Lung (tissue), 12 donors: ENCODE results near the gene ING3. TPM values are rescaled to one million over a fixed set of nuclear protein-coding genes. Genes with fewer than 3 reads are reported as not detected.

ENCODE experiments used
- ATAC-seq: fragments of 200-7000 bp; cut with Tn5 transposase; one replicate; pipeline ENCODE4 v1.9.1; 2020; ENCODE audit warnings: moderate number of reproducible peaks; ENCODE audit not compliant: insufficient read depth, low FRiP score
- DNase-seq, 3 donors: peaks; one replicate each; pipeline ENCODE4 v3.0.0-alpha.2; 2013 to 2017
- H3K27ac ChIP-seq, 2 donors: one replicate each; pipeline ENCODE4 v1.5.1; 2013; ENCODE audit warnings: mild to moderate bottlenecking in 2 of 2, moderate library complexity in 2 of 2, control low read depth in 1 of 2, inconsistent platforms in 1 of 2, low read depth in 1 of 2, low read length in 1 of 2
- H3K27me3 ChIP-seq, 3 donors: one replicate each; pipeline ENCODE4 v1.5.1; 2013; ENCODE audit warnings: low read length in 2 of 3; ENCODE audit not compliant: control insufficient read depth in 3 of 3, insufficient read depth in 3 of 3
- H3K36me3 ChIP-seq, 4 donors: one replicate each; pipeline ENCODE4 v1.5.1; 2013; ENCODE audit warnings: low read length in 4 of 4, mild to moderate bottlenecking in 1 of 4, moderate library complexity in 1 of 4; ENCODE audit not compliant: control insufficient read depth in 4 of 4, insufficient read depth in 4 of 4
- H3K4me1 ChIP-seq, 5 donors: one replicate each; pipeline ENCODE4 v1.5.1; 2013; ENCODE audit warnings: low read length in 5 of 5, mild to moderate bottlenecking in 2 of 5, moderate library complexity in 1 of 5; ENCODE audit not compliant: control insufficient read depth in 5 of 5, insufficient read depth in 5 of 5
- H3K4me3 ChIP-seq: one replicate; pipeline ENCODE4 v1.5.1; 2013; ENCODE audit warnings: mild to moderate bottlenecking, control low read depth, moderate library complexity
- H3K9ac ChIP-seq, 2 donors: one replicate each; pipeline ENCODE4 v1.5.1; 2013; ENCODE audit warnings: low read length in 2 of 2, control low read depth in 1 of 2; ENCODE audit not compliant: insufficient read depth in 1 of 2
- H3K9me3 ChIP-seq, 4 donors: one replicate each; pipeline ENCODE4 v1.5.1; 2013; ENCODE audit warnings: low read length in 3 of 4, mild to moderate bottlenecking in 1 of 4, moderate library complexity in 1 of 4; ENCODE audit not compliant: control insufficient read depth in 4 of 4, insufficient read depth in 3 of 4
- WGBS, 2 donors: extraction: QIAGEN DNeasy Blood & Tissue Kit; methylation state at CpG; one replicate each; pipeline ENCODE4 v1.1.7; 2013; 5-methylcytosine and 5-hydroxymethylcytosine counted together
- polyA plus RNA-seq, 2 donors: library from polyadenylated mRNA; stranded (reverse); fragments of 200-250 nt; gene quantifications; one replicate each; pipeline ENCODE4 v1.2.1, GENCODE V29; 2013
- total RNA-seq, 2 donors: library from RNA; depleted of rRNA in 1 of 2; stranded (reverse); fragments of >200 nt in 1 of 2; gene quantifications; one replicate each; pipeline ENCODE4 v1.2.1, GENCODE V29; 2014 to 2021
- TF ChIP-seq, protein P1 (sequence below): IDR thresholded peaks from 2 replicates; pipeline ENCODE4 v1.5.1; 2012; ENCODE audit warnings: mild to moderate bottlenecking; ENCODE audit errors: control extremely low read depth, extremely low read depth
- donor health status: control.
- donor health status: control.
- donor health status: Bipolar disorder and iron deficiency.
- donor health status: healthy.
- donor health status: DM: yes; HTN: yes; CAD: no.

ING3 gene
- total and polyA plus RNA-seq, 4 donors = 8.6 to 24.9 (median 14.2) TPM

DNA sequence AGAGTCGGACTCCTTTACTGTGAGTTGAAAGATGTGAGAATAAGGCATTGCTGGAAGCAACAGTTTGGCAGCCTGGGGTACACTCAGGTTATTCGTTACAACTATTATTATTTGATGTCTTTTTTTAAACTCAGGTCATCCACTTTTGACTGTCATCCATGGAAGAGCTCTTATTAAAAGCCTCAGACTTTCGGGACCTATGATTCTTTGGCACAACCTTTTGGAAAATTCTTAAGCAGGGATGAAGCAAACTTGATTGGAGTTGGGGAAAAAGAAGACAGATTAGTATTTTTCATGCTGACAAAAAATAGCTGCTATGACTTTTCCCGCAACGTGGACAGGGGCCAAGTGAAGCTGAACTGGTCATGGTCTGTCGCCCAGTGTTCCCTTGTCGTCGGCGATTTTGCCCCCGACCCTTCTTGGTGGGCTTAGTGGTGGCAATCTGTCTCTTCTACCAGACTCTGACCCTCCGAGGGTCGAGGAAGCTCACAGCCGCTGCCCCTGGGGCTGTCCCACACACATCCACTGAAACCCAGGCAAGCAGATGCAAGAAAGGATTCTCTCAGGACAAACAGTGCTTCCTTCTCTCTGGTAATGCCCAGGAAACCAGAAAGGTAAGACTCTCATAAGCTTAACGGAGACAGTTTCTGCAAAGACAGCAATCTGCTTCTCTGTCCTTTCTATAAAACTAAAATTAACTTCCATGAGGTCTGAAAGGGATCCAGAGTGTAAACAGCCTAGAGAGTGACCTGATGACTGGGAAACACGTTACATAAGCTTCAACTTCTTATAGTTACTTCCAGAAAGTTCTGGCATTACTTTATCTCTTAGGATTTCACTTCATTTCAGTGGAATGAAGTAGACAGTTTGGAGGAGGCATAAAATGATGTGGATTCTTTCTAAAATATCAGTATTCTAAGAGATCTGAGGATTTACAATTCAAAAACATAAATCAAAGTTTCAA is 39.0 kb downstream of the ING3 start:
- H3K4me3 ChIP-seq = peak overlapping the region; percentile 30
- no peaks in the 10 kb centered on the region for H3K36me3 ChIP-seq
- H3K9ac ChIP-seq = peak overlapping the region; percentile 6 to 96
- H3K4me1 ChIP-seq = peaks cover 0 to 55% (median 8%) of the 10 kb centered on the region in 5 donors
- TF ChIP-seq, protein P1, sequence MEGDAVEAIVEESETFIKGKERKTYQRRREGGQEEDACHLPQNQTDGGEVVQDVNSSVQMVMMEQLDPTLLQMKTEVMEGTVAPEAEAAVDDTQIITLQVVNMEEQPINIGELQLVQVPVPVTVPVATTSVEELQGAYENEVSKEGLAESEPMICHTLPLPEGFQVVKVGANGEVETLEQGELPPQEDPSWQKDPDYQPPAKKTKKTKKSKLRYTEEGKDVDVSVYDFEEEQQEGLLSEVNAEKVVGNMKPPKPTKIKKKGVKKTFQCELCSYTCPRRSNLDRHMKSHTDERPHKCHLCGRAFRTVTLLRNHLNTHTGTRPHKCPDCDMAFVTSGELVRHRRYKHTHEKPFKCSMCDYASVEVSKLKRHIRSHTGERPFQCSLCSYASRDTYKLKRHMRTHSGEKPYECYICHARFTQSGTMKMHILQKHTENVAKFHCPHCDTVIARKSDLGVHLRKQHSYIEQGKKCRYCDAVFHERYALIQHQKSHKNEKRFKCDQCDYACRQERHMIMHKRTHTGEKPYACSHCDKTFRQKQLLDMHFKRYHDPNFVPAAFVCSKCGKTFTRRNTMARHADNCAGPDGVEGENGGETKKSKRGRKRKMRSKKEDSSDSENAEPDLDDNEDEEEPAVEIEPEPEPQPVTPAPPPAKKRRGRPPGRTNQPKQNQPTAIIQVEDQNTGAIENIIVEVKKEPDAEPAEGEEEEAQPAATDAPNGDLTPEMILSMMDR = no peak
- ATAC-seq (no peak), DNase-seq (peak in 2 of 3 donors; percentile 65 to 71)
- H3K27ac ChIP-seq = peak overlapping the region; percentile 82 to 86
- 40 to 48% methylated on average over 15 of the region's 15 CpGs for WGBS, 2 donors
- no peaks in the 10 kb centered on the region for H3K27me3 ChIP-seq
- peaks cover 0 to 2% (median 0%) of the 10 kb centered on the region in 4 donors for H3K9me3 ChIP-seq

DNA sequence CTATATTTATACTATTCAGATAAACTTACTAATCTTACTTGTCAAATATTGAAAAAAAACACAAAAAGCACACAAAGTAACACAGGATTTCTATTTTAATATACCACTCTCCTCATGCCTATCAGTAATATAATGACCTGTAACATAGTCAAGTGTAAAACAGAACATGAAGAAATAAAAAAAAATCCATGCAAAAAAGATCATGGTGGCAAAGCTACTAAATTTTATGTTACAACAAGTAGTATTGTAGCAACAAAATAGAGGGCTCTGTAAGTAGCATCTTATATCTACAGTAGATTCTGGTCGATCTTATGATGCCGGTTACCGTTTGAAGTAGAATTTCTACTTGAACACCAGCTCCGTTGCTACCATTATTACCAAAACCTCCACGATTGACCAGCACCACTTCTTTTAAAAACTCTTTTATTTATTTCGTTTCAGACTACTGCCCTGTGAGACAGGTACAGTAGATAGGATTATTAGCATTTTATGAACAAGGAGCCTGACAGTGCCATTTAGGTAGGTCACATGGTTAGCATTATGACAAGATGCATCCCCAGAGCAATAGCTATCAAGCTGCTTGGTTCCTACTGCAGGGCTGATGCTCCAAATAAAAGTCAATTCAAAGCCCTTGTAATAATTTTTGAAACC is 40.0 kb downstream of the ING3 start:
- DNase-seq = peak in 2 of 3 donors; percentile 48 to 52
- H3K9ac ChIP-seq = peak overlapping the region in 1 of 2 donors; percentile 60

DNA sequence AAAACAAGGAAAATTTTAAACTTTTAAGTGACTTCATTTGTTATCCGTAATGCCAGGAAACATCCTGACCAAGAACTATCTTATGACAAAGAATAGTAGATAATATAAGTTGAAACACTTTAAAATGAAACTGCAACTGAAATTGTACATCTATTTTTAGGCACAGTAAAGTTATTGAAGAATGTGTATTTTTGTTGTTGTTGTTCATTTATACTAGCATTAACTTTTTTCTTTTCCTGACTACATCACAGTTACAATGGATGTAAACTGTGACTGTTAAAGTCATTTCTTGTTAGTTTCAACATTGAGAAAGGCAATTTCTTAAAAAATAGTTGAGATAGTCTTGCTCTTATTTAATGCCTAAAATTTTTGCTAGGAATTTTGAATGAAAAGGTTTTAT is 40.6 kb downstream of the ING3 start:
- Histone ChIP-seq H3K4me3 (no peak overlapping the region), H3K9ac (peak overlapping the region; percentile 18 to 57), H3K4me1 (peaks cover 0 to 58% (median 8%) of the 10 kb centered on the region in 5 donors), H3K36me3 (no peaks in the 10 kb centered on the region), H3K9me3 (no peaks in the 10 kb centered on the region), H3K27me3 (no peaks in the 10 kb centered on the region), H3K27ac (no peak overlapping the region)
- DNase-seq (peak in 1 of 3 donors; percentile 67), ATAC-seq (no peak)
- TF ChIP-seq, protein P1 = no peak
- 51 to 64% methylated on average over 1 of the region's 1 CpG for WGBS, 2 donors

More for the DNA sequence above, 40.0 kb downstream of the ING3 start:
- H3K27me3 ChIP-seq = no peaks in the 10 kb centered on the region
- peak overlapping the region in 1 of 2 donors; percentile 66 for H3K27ac ChIP-seq
- peaks cover 0 to 2% (median 0%) of the 10 kb centered on the region in 4 donors for H3K9me3 ChIP-seq
- TF ChIP-seq, protein P1 = no peak
- H3K4me3 ChIP-seq = no peak overlapping the region
- WGBS, 2 donors = 80 to 86% methylated on average over 6 of the region's 6 CpGs
- peaks cover 0 to 55% (median 8%) of the 10 kb centered on the region in 5 donors for H3K4me1 ChIP-seq
- no peaks in the 10 kb centered on the region for H3K36me3 ChIP-seq
- ATAC-seq = no peak
